Limb (tissue), 2 donors: ENCODE results near the gene FAM72D.
"Not testable (repeated sequence)": the region's sequence is repeated elsewhere in the genome, so short reads cannot be mapped to it uniquely, and the experiment has no call there.

Experiments used
- DNase-seq, 2 donors: peaks; one replicate each; pipeline ENCODE4 v3.0.0-alpha.2; 2016; ENCODE audit errors: extremely low spot score in 2 of 2

The FAM72D gene

GRCh38 chr1:145082483-145083255 lies 13.1 kb upstream of the FAM72D start:
- peak in 1 of 2 donors; percentile 3 for DNase-seq

- peak; percentile 0 to 47 for DNase-seq
Observed at GRCh38 chr1:145093517-145094149, 2.1 kb upstream of the FAM72D start.

DNA sequence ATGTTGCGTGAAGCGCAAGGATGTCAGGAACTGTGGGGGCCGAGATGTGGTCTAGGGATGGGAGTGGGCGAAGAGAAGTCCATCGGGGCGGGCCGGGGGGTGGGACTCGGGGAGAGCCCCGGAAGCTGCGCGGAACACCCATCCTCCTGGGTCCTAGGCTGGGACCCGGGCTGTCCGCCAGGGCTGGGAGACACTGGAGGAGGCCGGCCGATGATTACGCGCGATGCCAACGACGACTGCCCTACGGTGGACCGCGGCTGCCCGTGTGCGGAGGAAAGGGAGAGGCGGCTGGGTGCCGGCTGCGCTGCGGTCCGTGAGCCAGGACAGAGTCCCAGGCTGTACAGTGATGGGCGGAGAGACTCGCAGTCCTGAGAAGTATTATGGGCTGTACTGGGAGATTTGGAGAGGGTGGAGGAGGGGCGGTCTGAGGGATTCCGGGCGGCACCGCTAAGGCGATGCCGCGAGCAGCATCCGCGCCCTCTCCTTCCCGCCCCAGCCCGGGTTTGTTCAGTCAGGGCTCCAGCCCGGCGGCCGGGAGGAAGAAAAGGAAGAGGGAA lies 1.0 kb upstream of the FAM72D start:
- not testable (repeated sequence) for DNase-seq

GRCh38 chr1:145101725-145102124 lies 6.0 kb downstream of the FAM72D start:
- not testable (repeated sequence) for DNase-seq

GRCh38 chr1:145103294-145103693 lies 7.5 kb downstream of the FAM72D start:
- DNase-seq = not testable (repeated sequence)

DNA sequence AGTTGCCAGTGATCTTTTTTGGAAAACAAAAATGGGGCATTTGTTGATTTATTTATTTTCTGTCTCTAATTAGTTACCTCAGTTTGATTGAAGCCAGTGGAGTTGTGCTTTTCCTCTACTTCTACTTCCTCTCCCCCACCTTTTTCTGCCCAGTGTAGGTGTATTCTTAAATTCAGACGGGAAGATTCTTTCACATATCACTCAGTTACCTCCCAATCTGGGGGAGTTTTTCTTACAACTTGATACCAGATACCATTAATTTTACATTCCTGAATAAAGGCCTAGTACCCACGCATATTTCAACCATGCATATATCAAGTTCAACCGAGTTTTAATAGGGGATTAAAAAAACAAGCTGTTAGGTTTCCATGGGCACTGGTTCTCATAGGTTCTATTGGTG lies 15.9 kb downstream of the FAM72D start:
- not testable (repeated sequence) for DNase-seq

- not testable (repeated sequence) for DNase-seq
Observed at GRCh38 chr1:145112703-145113102, 16.9 kb downstream of the FAM72D start.

GRCh38 chr1:145114560-145115057 lies 18.8 kb downstream of the FAM72D start:
- DNase-seq = not testable (repeated sequence)

- DNase-seq = not testable (repeated sequence)
Observed at GRCh38 chr1:145115587-145116493, 20.1 kb downstream of the FAM72D start.

DNA sequence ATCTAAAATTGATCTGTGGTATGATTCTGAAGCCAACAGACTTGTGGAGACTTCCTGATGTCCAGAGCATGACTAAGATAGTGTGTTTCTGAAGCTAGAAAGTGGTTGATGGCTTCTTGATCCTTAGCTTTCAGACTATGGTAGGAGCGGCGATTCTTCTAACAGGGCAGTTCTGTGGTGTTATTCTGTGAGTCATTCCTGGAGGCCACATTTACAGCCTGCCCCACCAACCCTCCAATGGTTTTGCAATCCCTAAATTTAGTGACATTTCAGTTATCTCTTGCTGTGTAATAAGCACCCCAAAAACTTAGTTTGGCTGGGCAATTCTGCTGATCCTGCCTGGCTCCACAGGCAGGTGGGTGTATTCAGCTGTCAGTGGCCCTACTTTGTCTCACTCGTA lies 24.1 kb downstream of the FAM72D start:
- DNase-seq = not testable (repeated sequence)

- DNase-seq = not testable (repeated sequence)
Observed at GRCh38 chr1:145122344-145123061, 26.7 kb downstream of the FAM72D start.

DNA sequence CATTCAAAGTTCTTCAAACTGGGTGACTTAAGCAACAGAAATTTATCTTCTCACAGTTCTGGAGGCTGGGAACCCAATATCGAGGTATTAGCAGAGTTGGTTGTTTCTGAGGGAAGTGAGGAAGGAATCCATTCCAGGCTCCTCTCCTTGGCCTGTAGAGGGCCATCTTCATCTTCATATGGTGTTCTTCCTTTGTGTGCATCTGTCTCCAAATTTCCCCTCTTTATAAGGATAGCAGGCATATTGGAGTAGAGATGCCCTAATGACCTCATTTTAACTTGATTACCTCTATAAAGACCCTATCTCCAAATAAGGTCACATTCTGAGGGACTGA lies 27.3 kb downstream of the FAM72D start:
- DNase-seq = not testable (repeated sequence)

DNA sequence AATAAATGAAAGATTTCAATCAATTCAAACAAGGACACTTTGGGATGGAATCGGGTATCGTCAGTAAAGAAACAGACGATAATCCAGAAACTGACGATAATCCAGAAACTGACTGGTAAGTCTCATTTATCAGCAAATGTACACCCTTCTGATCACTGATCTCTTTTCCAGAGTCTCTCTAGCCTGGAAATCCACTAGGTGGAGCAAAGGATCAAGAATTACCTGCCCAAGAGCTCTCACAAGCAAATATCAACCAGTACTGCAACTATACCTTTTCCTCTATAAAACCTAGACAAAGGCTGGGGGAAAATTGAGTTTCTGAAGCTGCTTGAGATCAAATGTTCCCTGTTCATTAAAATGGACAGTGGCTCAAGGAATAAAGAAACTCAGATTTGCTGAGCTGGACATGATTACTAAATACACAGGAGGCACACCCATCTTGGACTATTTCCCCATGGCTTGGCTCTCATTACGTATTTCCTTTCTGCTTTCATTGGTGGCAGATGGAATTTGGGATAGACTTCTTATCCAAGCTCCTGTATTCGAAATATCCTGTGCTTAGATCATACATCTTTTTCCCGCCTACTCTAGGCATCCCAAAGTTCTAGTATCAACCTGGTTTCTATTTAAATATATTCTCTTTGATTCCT lies 28.3 kb downstream of the FAM72D start:
- DNase-seq = not testable (repeated sequence)

- not testable (repeated sequence) for DNase-seq
Observed at GRCh38 chr1:145125112-145125511, 29.3 kb downstream of the FAM72D start.

DNA sequence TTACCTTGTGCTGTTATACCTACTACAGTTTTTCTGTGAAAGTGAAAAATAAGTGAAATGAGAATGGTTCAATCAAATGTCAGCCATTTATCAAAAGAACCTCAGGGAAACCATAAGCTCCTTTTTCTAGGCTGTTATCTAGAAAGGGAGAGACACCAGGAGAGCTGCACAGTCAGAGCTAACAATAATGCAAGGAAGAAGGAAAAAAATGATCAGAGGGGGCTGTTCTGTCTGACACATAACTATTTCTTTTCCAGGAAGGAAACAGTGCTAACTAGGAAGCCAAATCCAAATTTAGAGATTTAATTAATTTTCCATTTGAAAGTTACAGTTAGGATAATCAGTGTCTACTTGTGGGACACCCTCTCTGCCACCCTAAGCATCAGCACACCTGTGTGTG lies 31.4 kb downstream of the FAM72D start:
- DNase-seq = not testable (repeated sequence)

- not testable (repeated sequence) for DNase-seq
Observed at GRCh38 chr1:145128697-145129469, 33.1 kb downstream of the FAM72D start.

DNA sequence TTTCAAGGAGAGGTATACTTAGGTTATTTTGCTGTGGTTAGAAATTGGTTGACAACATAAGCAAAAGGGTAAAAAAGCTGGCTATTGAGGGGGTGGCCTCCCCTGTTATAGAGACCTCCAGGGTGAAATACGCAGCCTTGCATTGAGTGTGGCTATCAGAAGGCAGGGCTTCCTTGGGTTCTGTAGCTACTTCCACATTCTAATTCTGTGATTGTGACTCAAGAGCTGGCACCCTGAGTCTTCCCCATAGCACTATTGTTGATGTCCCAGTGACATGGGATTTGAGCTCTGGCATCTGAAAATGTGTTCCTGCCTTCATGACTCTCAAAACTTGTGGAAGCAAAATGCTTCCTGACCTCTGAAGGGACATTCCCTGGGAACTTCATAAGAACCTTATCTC lies 38.7 kb downstream of the FAM72D start:
- not testable (repeated sequence) for DNase-seq

- not testable (repeated sequence) for DNase-seq
Observed at GRCh38 chr1:145140549-145140948, 44.8 kb downstream of the FAM72D start.

DNA sequence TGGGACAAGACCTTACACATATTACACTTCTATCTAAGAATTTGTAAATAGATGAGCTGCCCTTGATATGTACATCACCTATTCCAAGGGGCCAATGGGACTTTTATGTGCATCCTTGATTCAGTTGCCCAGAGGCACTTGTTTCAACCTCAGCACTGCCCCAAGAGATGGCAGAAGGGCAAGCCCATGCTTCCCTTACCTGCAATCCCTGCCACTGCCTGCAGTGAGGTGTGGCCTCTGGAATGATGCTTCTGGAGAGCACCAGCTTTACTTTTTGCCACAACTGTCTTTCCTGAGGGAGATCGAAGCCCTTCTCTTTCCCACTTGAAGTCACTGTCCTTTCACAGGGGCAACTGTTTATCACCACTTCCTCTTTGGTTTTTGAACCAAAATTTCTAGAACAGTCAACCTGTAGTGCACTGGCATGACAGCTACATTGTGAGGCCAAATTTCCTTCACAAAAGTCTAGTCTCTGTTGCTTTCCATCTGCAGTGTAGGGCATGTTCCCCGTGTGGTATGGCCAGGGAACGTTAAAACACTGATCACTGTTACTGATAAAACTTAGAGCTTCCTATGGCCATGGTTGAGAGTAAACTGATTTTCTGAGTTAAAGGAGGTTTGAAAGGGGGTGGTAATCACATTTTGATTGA lies 48.6 kb downstream of the FAM72D start:
- not testable (repeated sequence) for DNase-seq
